OCI-LY7 (cell line): ENCODE results near the gene ACACA.

Experiments
- CTCF ChIP-seq: fragments of 200-600 bp; sonication (generic); conservative IDR thresholded peaks from 2 replicates; pipeline ENCODE4 v1.5.1; 2014; ENCODE audit warnings: mild to moderate bottlenecking, antibody characterized with exemption, low read length, moderate library complexity, mixed read lengths
- EZH2phosphoT487 ChIP-seq: fragments of 200-600 bp; sonication (generic); IDR thresholded peaks from 2 replicates; pipeline ENCODE4 v1.6.1; 2018; ENCODE audit warnings: low read depth, borderline replicate concordance, mild to moderate bottlenecking, mixed run types, antibody characterized with exemption, low read length, moderate library complexity, mixed read lengths

GRCh38 chr17:37440424-37440823 lies 33.8 kb upstream of the ACACA start:
- TF ChIP-seq CTCF: no peak
- no peak for TF ChIP-seq EZH2phosphoT487
